Occipital lobe (tissue), 2 donors: ENCODE data around the gene ZNF136. TPM values are rescaled to one million over a fixed set of nuclear protein-coding genes. Genes with fewer than 3 reads are reported as not detected.
A peak's percentile ranks its signal among the peaks of the same experiment; 100 is the strongest.

Source experiments
- DNase-seq: peaks from one replicate; lab custom pipeline; 2025; lab: John Stamatoyannopoulos, UW
- total RNA-seq: library from RNA; depleted of rRNA; stranded (reverse); fragments of >200 nt; gene quantifications from one replicate; pipeline ENCODE4 v1.2.3, GENCODE V29; 2014

ZNF136 gene
- total RNA-seq, 1 donor from 2014 or later = 29.3 TPM

DNA sequence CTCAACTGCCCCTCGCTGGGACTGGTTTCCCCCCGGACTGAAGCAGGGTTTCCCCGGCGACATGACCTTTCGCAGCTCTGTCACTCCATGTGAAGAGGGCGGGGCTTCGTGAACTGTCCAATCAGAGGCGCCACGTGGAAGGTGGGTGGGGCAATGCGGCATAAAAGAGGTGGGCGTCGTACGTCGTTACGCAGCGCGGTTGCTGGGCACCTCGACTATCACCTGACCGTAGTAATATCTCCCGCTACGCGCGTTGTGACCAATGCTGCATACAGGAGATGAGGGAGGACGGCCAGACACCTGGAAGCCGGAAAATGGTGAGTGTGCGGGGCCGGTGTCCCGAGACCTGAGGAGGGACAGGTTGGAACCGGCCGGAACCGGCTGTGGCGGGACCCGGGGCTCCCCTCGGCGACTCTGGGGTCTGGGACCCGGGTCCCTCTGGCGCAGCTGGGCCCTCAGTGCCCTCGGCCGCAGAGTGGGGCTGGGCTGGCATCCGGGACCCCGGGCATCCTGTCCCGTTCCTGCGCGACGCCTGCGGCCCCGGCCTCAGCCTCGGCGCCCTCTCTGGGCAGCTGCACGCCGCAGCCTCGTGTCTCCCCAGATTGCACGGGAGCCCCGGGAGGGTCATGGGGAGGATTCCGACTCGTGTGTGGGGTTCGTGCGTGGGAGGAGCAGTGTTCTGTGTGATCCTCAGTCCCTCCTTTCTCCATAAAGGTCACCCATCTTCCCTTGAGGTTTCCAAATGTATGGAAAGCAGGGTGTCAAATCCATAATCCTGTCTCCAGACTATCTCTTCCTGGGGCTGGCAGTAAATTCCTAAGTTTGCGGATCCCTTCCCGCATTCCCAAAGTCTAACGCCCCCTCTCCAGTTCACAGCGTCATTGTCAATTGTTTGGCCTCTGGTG is 32.2 kb downstream of the ZNF136 start:
- DNase-seq = peak; percentile 82

- no peak for DNase-seq
These were observed 35.2 kb downstream of the ZNF136 start for GRCh38 chr19:12198136-12198535.

DNA sequence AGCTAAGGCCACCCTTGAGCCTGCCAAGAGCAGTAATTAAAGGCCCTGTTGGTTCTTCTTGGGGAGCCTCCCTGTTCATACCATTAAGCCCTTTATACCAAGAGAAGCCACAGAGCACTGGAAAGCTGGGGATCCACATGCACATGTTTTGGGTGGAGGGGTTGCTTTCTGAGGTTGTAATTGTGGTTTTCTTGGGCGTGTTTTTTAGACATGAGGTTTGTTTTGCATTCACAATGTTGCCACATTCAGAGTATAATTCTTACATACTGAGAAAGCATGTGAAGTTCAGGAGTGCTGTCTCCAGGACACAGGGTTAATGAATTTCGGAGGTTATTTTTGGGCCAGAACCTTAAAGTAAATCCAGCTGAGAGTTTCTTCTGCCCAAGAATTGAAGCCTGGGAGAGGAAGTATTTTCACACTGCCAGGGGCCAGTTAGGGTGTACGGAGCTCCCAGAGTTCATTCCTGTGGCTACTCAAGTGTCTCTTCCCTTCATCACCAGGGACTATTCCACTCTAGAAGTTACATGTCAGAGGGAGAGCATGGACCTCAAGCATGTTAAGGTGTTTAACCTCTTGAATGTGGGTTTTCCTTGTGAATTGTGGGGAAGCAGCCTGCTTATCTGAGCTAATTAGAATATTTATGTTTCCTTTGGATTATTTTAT is 37.0 kb downstream of the ZNF136 start:
- DNase-seq = no peak

DNA sequence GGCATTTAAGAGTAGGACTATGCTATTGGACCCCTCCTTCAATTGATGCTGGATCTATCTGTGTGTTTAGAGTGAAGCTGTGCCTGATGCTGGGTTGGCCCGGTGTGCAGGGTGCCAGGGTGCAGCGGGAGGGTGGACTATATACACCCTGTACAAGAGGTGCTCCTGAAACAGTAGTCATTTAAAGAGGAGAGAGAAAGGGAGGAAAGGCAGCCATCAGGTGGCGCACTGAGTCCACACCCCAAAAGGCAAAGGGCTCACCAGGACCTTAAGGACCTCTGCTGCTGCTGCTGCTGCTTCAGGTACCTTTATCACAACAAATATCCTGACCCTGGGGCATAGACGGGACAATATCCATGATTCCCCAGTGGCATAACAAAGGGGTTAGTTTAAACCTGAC is 39.4 kb downstream of the ZNF136 start:
- DNase-seq = no peak

DNA sequence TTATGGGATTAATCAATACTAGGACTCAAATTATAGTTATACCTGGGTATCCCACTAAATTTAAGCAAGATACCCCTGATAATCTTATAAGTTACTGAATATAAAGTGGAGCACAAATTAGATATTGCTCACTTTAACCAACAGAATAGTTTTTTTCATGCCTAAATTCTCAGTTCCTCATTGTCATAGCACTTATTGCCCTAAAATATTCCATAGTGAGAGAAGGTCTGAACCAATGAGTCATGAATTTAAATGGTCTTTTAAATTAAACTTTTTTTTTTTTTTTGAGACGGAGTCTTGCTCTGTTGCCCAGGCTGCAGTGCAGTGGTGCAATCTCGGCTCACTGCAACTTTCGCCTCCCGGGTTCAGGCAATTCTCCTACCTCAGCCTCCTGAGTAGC is 42.4 kb downstream of the ZNF136 start:
- no peak for DNase-seq

DNA sequence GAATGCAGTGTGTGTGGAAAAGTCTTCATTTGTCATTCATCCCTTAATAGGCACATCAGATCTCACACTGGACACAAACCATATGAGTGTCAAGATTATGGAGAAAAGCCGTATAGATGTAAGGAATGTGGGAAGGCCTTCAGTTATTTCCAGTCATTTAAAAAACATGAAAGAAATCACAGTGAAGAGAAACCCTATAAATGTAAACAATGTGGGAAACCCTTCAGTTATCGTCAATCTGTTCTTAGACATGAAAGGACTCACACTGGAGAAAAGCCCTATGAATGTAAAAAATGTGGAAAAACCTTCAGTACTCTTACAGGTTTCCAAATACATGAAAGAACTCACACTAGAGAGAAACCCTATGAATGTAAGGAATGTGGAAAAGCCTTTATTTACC is 45.3 kb downstream of the ZNF136 start:
- no peak for DNase-seq

- DNase-seq = no peak
These were observed 54.4 kb downstream of the ZNF136 start for GRCh38 chr19:12217332-12217731.

GRCh38 chr19:12222980-12223630 is 60.2 kb downstream of the ZNF136 start:
- no peak for DNase-seq

GRCh38 chr19:12224676-12225075 is 61.8 kb downstream of the ZNF136 start:
- DNase-seq = no peak

- DNase-seq = no peak
These were observed 67.1 kb downstream of the ZNF136 start for GRCh38 chr19:12229990-12230389.

GRCh38 chr19:12230751-12231733 is 68.1 kb downstream of the ZNF136 start:
- no peak for DNase-seq

DNA sequence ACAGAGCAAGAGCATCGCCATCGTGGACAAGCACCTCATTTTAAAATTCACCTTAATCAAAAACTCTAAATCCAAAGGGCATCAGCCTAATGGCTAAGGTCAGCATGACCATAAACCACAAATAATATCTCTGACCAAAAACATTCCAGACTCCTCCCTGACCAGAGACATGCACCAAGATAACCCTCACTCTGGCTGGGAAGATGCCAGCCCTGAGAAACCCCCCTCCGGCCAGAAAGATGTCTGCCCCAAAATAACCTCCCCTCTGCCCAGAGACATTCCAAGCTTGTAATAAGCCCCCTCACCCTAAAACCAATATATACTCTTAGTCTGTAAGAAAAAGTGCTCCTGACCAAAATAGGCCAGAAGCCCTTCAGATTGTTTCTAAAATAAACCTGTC is 70.1 kb downstream of the ZNF136 start:
- no peak for DNase-seq

GRCh38 chr19:12237143-12237839 is 74.4 kb downstream of the ZNF136 start:
- DNase-seq = no peak

Other genes starting within 250 kb of the ZNF136 start
- gene ZNF700, start 238.0 kb upstream of the ZNF136 start, total RNA-seq = 18.9 TPM
- 6.7 TPM for gene ZNF763, start 198.1 kb upstream of the ZNF136 start, total RNA-seq
- gene ZNF433, start 127.4 kb upstream of the ZNF136 start, total RNA-seq = 19.5 TPM
- 0.31 TPM for gene ZNF878, start 110.1 kb upstream of the ZNF136 start, total RNA-seq
- gene ZNF844, start 98.4 kb upstream of the ZNF136 start, total RNA-seq = 13.7 TPM
- 14.3 TPM for gene ZNF20, start 22.7 kb upstream of the ZNF136 start, total RNA-seq
- 37.6 TPM for gene ZNF625, start 6.4 kb upstream of the ZNF136 start, total RNA-seq
- 18.6 TPM for gene ZNF44, start 131.8 kb downstream of the ZNF136 start, total RNA-seq
- gene ZNF563, start 170.5 kb downstream of the ZNF136 start, total RNA-seq = 1.9 TPM
- gene ZNF442, start 202.6 kb downstream of the ZNF136 start, total RNA-seq = 5.9 TPM
- 7.2 TPM for gene ZNF799, start 238.2 kb downstream of the ZNF136 start, total RNA-seq